H1 (cell line): Measurements from ENCODE around the gene RDH12. TPM values are rescaled to one million over a fixed set of nuclear protein-coding genes. Genes with fewer than 3 reads are reported as not detected.

Source experiments
- ATF3 ChIP-seq: IDR thresholded peaks from 2 replicates; pipeline ENCODE4 v1.6.1; 2011; ENCODE audit warnings: low read depth, mild to moderate bottlenecking, low read length; ENCODE audit not compliant: insufficient read depth
- CBX8 ChIP-seq: fragments of 300-800, 300-1000 bp; sonication (generic); IDR thresholded peaks from 2 replicates; pipeline ENCODE4 v1.7.1; 2016; ENCODE audit warnings: low read depth, low read length, borderline replicate concordance
- CEBPB ChIP-seq: IDR thresholded peaks from 2 replicates; pipeline ENCODE4 v1.6.1; 2012; ENCODE audit warnings: low read depth, low read length
- CTBP2 ChIP-seq: IDR thresholded peaks from 2 replicates; pipeline ENCODE4 v1.7.0; 2011; ENCODE audit warnings: borderline replicate concordance, mild to moderate bottlenecking, moderate library complexity, mixed read lengths, low read length; ENCODE audit not compliant: insufficient read depth, insufficient read length
- EP300 ChIP-seq, 2 experiments: IDR thresholded peaks; 1 replicate in 1 of 2; 2 replicates in 1 of 2; pipeline ENCODE4 v1.6.1; 2011 to 2012; ENCODE audit warnings: low read depth in 2 of 2, low read length in 2 of 2, mild to moderate bottlenecking in 2 of 2, borderline replicate concordance in 1 of 2, inconsistent platforms in 1 of 2, moderate library complexity in 1 of 2
- GTF2F1 ChIP-seq: IDR thresholded peaks from 2 replicates; pipeline ENCODE4 v1.6.1; 2012; ENCODE audit warnings: low read depth, low read length, improper control_type of control experiment, borderline replicate concordance
- KDM1A ChIP-seq: fragments of 200-600, 300-600 bp; sonication (generic); IDR thresholded peaks from 2 replicates; pipeline ENCODE4 v1.7.1; 2016; ENCODE audit warnings: mild to moderate bottlenecking, low read length, borderline replicate concordance
- POLR2AphosphoS5 ChIP-seq: IDR thresholded peaks from 2 replicates; pipeline ENCODE4 v1.6.1; 2011; ENCODE audit warnings: low read depth, low read length
- RBBP5 ChIP-seq: IDR thresholded peaks from 2 replicates; pipeline ENCODE4 v1.7.1; 2012; ENCODE audit warnings: low read depth, mild to moderate bottlenecking, inconsistent platforms, low read length, moderate library complexity, borderline replicate concordance
- RXRA ChIP-seq: IDR thresholded peaks from 2 replicates; pipeline ENCODE4 v1.6.1; 2011; ENCODE audit warnings: low read depth, mild to moderate bottlenecking, low read length, moderate library complexity; ENCODE audit not compliant: insufficient read depth
- SAP30 ChIP-seq: fragments of 300-600 bp; sonication (generic); IDR thresholded peaks from 2 replicates; pipeline ENCODE4 v1.7.1; 2012; ENCODE audit warnings: low read length, moderate library complexity, mild to moderate bottlenecking, inconsistent platforms; ENCODE audit not compliant: insufficient read depth, insufficient replicate concordance
- SP2 ChIP-seq: IDR thresholded peaks from 2 replicates; pipeline ENCODE4 v1.6.1; 2012; ENCODE audit warnings: mild to moderate bottlenecking, low read length, inconsistent platforms
- TAF1 ChIP-seq: IDR thresholded peaks from 2 replicates; pipeline ENCODE4 v1.6.1; 2011; ENCODE audit warnings: mild to moderate bottlenecking, low read depth, low read length
- polyA plus RNA-seq, 7 experiments: library from polyadenylated mRNA; depleted of rRNA in 3 of 7; stranded (reverse) in 5 of 7; unstranded in 2 of 7; fragments of >200 nt in 5 of 7; fragments of 200-250 nt in 2 of 7; gene quantifications; 1 replicate in 5 of 7; 2 replicates in 1 of 7; 4 replicates in 1 of 7; pipeline versions ENCODE4 v1.2.1 to v1.2.3, GENCODE V29; 2011 to 2013; ENCODE audit warnings: missing spikeins in 2 of 7, mixed read lengths in 2 of 7
- total RNA-seq: library from RNA; stranded (reverse); fragmentation: NEBNext Ultra II Directional; extraction: Animal tissue kit (Norgen Biotek cat#: 25700); gene quantifications from 2 replicates; pipeline ENCODE4 v1.2.1, GENCODE V29; 2021

RDH12 gene
- total and polyA plus RNA-seq, 2 of the 8 experiments (the other 6 are each of a cell fraction or from before 2014, with no cell fraction given): 1.2 to 1.5 TPM

GRCh38 chr14:67694791-67695393, 6.8 kb upstream of the RDH12 start (continued):
- TF ChIP-seq CEBPB (no peak), EP300 (IDR thresholded peaks at IDR 0.05; ENCODE audit: borderline replicate concordance in 1 of 2, low read depth in 2 of 2, low read length in 2 of 2) (no peak), KDM1A (no peak), CTBP2 (no peak), SAP30 (no peak), RXRA (no peak), TAF1 (peak; percentile 65), ATF3 (no peak), GTF2F1 (0 out of 2 replicates have a peak, but pooled peaks have one; percentile 10), RBBP5 (0 out of 2 replicates have a peak, but pooled peaks have one; percentile 22), CBX8 (no peak), SP2 (no peak), POLR2AphosphoS5 (peak; percentile 69)
